Right lobe of liver (tissue), 6 donors: ENCODE measurements around the gene MKKS. TPM values are rescaled to one million over a fixed set of nuclear protein-coding genes. Genes with fewer than 3 reads are reported as not detected.

Experiments used
- ATAC-seq, 4 donors: fragments of 200-7000 bp; cut with Tn5 transposase; one replicate each; pipeline ENCODE4 v1.9.1; 2020; ENCODE audit warnings: mild to moderate bottlenecking in 4 of 4, moderate library complexity in 4 of 4
- DNase-seq, 3 donors: peaks; one replicate each; pipeline ENCODE4 v3.0.0-alpha.2; 2020
- H3K27ac ChIP-seq, 3 donors: fragments of 200-600 bp; one replicate each; pipeline ENCODE4 v1.8.0; 2022
- H3K27me3 ChIP-seq, 2 donors: fragments of 200-600 bp; one replicate each; pipeline ENCODE4 v1.8.0; 2022
- H3K36me3 ChIP-seq, 4 donors: fragments of 200-600 bp; sonication (generic) in 1 of 4; one replicate each; pipeline versions ENCODE4 v1.5.1 to v1.8.0; 2017 to 2022; ENCODE audit warnings: control low read depth in 1 of 4
- H3K4me1 ChIP-seq, 4 donors: fragments of 200-600 bp; sonication (generic) in 1 of 4; one replicate each; pipeline versions ENCODE4 v1.5.1 to v1.8.0; 2017 to 2022; ENCODE audit warnings: control low read depth in 1 of 4
- H3K4me3 ChIP-seq, 3 donors: fragments of 200-600 bp; one replicate each; pipeline ENCODE4 v1.8.0; 2022
- H3K9me3 ChIP-seq, 4 donors: fragments of 200-600 bp; sonication (generic) in 1 of 4; one replicate each; pipeline versions ENCODE4 v1.5.1 to v1.8.0; 2017 to 2022; ENCODE audit warnings: control low read depth in 1 of 4
- POLR2A ChIP-seq: fragments of 450-650 bp; IDR thresholded peaks from one replicate; pipeline ENCODE4 v1.6.1; 2017; ENCODE audit warnings: antibody characterized with exemption, mild to moderate bottlenecking
- WGBS: methylation state at CpG from one replicate; pipeline ENCODE4 v1.1.6; 2018; ENCODE audit warnings: low coverage, low lambda C conversion rate; ENCODE audit not compliant: insufficient coverage; ENCODE audit errors: missing lambda C conversion rate; 5-methylcytosine and 5-hydroxymethylcytosine counted together
- intact Hi-C, 2 donors: fragments of 100-400 bp; cut with DNase I; formaldehyde crosslinking; loops; one replicate each; pipeline versions ENCODE4 v1.11.2 to v1.14.1; 2022
- total RNA-seq, 6 experiments: library from RNA; depleted of rRNA in 2 of 6; stranded (reverse); fragments of >200 nt in 2 of 6; fragmentation: NEBNext Ultra II Directional in 3 of 6; extraction: Animal tissue kit (Norgen Biotek cat#: 25700) in 3 of 6; gene quantifications; one replicate each; pipeline versions ENCODE4 v1.1.0 to v1.2.4, GENCODE V29; 2016 to 2023
- TF ChIP-seq, protein P1 (sequence below), 4 donors: fragments of 200-600 bp in 3 of 4; fragments of 450-650 bp in 1 of 4; IDR thresholded peaks; one replicate each; pipeline versions ENCODE4 v1.5.1 to v1.8.0; 2016 to 2022; ENCODE audit warnings: antibody characterized with exemption in 4 of 4, mild to moderate bottlenecking in 2 of 4
- donor health status: DM: no; HTN: yes; CAD: no.
- donor health status: DM: no; HTN: no; CAD: no.
- donor health status: DM: no; HTN: no; CAD: no.
- donor health status: DM: no; HTN: yes; CAD: no.
- donor health status: DM: no; HTN: yes; CAD: no.

The MKKS gene
- total RNA-seq, 6 experiments from 2014 or later: 11.4 to 17.6 (median 12.1) TPM

GRCh38 chr20:10462516-10462915 is 28.5 kb upstream of the MKKS start:
- no peak for DNase-seq
- H3K9me3 ChIP-seq: no peaks in the 10 kb centered on the region
- TF ChIP-seq, protein P1, sequence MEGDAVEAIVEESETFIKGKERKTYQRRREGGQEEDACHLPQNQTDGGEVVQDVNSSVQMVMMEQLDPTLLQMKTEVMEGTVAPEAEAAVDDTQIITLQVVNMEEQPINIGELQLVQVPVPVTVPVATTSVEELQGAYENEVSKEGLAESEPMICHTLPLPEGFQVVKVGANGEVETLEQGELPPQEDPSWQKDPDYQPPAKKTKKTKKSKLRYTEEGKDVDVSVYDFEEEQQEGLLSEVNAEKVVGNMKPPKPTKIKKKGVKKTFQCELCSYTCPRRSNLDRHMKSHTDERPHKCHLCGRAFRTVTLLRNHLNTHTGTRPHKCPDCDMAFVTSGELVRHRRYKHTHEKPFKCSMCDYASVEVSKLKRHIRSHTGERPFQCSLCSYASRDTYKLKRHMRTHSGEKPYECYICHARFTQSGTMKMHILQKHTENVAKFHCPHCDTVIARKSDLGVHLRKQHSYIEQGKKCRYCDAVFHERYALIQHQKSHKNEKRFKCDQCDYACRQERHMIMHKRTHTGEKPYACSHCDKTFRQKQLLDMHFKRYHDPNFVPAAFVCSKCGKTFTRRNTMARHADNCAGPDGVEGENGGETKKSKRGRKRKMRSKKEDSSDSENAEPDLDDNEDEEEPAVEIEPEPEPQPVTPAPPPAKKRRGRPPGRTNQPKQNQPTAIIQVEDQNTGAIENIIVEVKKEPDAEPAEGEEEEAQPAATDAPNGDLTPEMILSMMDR (IDR thresholded peaks at IDR 0.05): no peak
- no peak for TF ChIP-seq POLR2A
- no peak for ATAC-seq
- H3K27me3 ChIP-seq: no peaks in the 10 kb centered on the region
- H3K4me1 ChIP-seq: no peaks in the 10 kb centered on the region
- no peak overlapping the region for H3K4me3 ChIP-seq
- no peak overlapping the region for H3K27ac ChIP-seq
- intact Hi-C loops: no loop called here
- H3K36me3 ChIP-seq: no peaks in the 10 kb centered on the region

DNA sequence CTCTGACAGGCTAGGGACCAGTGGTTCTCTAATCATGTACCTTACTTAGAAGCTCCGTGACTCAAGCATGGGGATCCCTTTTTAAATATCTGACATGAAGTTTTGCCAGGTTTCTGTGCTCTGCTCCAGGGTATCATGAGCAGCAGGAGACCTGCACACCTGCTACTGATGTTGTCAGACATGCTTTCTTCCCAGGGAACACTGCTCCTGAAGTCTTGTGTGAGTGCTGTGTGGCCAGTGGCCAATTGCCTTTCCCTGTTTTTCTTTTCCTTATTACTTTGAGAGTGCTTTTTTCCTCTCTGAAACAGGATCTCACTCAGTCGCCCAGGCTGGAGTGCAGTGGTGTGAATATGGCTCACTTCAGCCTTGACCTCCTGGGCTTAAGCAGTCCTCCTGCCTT is 27.5 kb upstream of the MKKS start:
- WGBS: 83% methylated on average over 2 of the region's 2 CpGs
- no peaks in the 10 kb centered on the region for H3K36me3 ChIP-seq
- no peaks in the 10 kb centered on the region for H3K27me3 ChIP-seq
- TF ChIP-seq, protein P1 (IDR thresholded peaks at IDR 0.05): no peak
- no peak for TF ChIP-seq POLR2A
- H3K4me1 ChIP-seq: no peaks in the 10 kb centered on the region
- H3K27ac ChIP-seq: no peak overlapping the region
- no peak for ATAC-seq
- DNase-seq: no peak
- intact Hi-C loops: no loop called here
- H3K9me3 ChIP-seq: no peaks in the 10 kb centered on the region
- no peak overlapping the region for H3K4me3 ChIP-seq

- H3K36me3 ChIP-seq: no peaks in the 10 kb centered on the region
- no peak overlapping the region for H3K4me3 ChIP-seq
- no peak for ATAC-seq
- no peak overlapping the region for H3K27ac ChIP-seq
- TF ChIP-seq POLR2A: no peak
- TF ChIP-seq, protein P1 (IDR thresholded peaks at IDR 0.05): no peak
- H3K4me1 ChIP-seq: no peaks in the 10 kb centered on the region
- intact Hi-C loops: no loop called here
- H3K27me3 ChIP-seq: no peaks in the 10 kb centered on the region
- no peaks in the 10 kb centered on the region for H3K9me3 ChIP-seq
- no peak for DNase-seq
Measured at GRCh38 chr20:10454151-10454750, 20.2 kb upstream of the MKKS start.

- Histone ChIP-seq H3K27me3 (no peaks in the 10 kb centered on the region), H3K27ac (no peak overlapping the region), H3K36me3 (no peaks in the 10 kb centered on the region), H3K4me3 (no peak overlapping the region), H3K4me1 (peaks cover 0 to 9% (median 3%) of the 10 kb centered on the region in 4 donors), H3K9me3 (no peaks in the 10 kb centered on the region)
- TF ChIP-seq, protein P1 (IDR thresholded peaks at IDR 0.05): no peak
- no peak for TF ChIP-seq POLR2A
- peak; percentile 33 to 59 (median 42) for ATAC-seq
- no peak for DNase-seq
- intact Hi-C loops: no loop called here
- 34% methylated on average over 5 of the region's 5 CpGs for WGBS
Measured at GRCh38 chr20:10453241-10453640, 19.2 kb upstream of the MKKS start.

GRCh38 chr20:10449270-10449669 is 15.2 kb upstream of the MKKS start:
- ATAC-seq (peak in 1 of 4 donors; percentile 55), DNase-seq (no peak)
- intact Hi-C loops: no loop called here
- H3K27me3 ChIP-seq: no peaks in the 10 kb centered on the region
- no peaks in the 10 kb centered on the region for H3K9me3 ChIP-seq
- TF ChIP-seq, protein P1 (IDR thresholded peaks at IDR 0.05): no peak
- no peak for TF ChIP-seq POLR2A
- no peak overlapping the region for H3K27ac ChIP-seq
- no peak overlapping the region for H3K4me3 ChIP-seq
- WGBS: 71% methylated on average over 2 of the region's 2 CpGs
- H3K4me1 ChIP-seq: peaks cover 0 to 27% (median 3%) of the 10 kb centered on the region in 4 donors
- no peaks in the 10 kb centered on the region for H3K36me3 ChIP-seq
